ENCODE results near the gene LGALS7. TPM values are rescaled to one million over a fixed set of nuclear protein-coding genes. Genes with fewer than 3 reads are reported as not detected.
"Not testable (repeated sequence)": the region's sequence is repeated elsewhere in the genome, so short reads cannot be mapped to it uniquely, and the experiment has no call there.

LGALS7 gene
- total and polyA plus RNA-seq, 7 donors, result not detected

GRCh38 chr19:38778733-38779132 is 5.4 kb upstream of the LGALS7 start:
- Histone ChIP-seq H3K36me3 (no peaks in the 10 kb centered on the region), H3K4me3 (no peak overlapping the region), H3K27ac (no peak overlapping the region), H3K9me3 (no peaks in the 10 kb centered on the region), H3K27me3 (peaks cover 0 to 4% (median 0%) of the 10 kb centered on the region in 3 donors), H3K4me1 (no peaks in the 10 kb centered on the region)
- no peak for DNase-seq
- intact Hi-C loops (cut with DNase I), result no loop called here
- no peak for TF ChIP-seq POLR2AphosphoS5 (IDR thresholded peaks at IDR 0.05)
- no peak for TF ChIP-seq EP300 (IDR thresholded peaks at IDR 0.05)
- TF ChIP-seq POLR2A (IDR thresholded peaks at IDR 0.05), result no peak
- no peak for TF ChIP-seq CTCF (IDR thresholded peaks at IDR 0.05)
- 73 to 76% methylated on average over 7 of the region's 7 CpGs for WGBS, 2 donors

- no peak overlapping the region for H3K27ac ChIP-seq
- no peak for TF ChIP-seq POLR2AphosphoS5 (IDR thresholded peaks at IDR 0.05)
- TF ChIP-seq CTCF (IDR thresholded peaks at IDR 0.05), result no peak
- no peaks in the 10 kb centered on the region for H3K27me3 ChIP-seq
- no peak for DNase-seq
- no peak overlapping the region for H3K4me3 ChIP-seq
- no peaks in the 10 kb centered on the region for H3K36me3 ChIP-seq
- peaks cover 0 to 8% (median 2%) of the 10 kb centered on the region in 4 donors for H3K4me1 ChIP-seq
- intact Hi-C loops (cut with DNase I), result no loop called here
- H3K9me3 ChIP-seq, result no peaks in the 10 kb centered on the region
- WGBS, 2 donors, result 83 to 85% methylated on average over 13 of the region's 13 CpGs
These were observed 1.0 kb upstream of the LGALS7 start for GRCh38 chr19:38774181-38774950.

GRCh38 chr19:38771569-38771968 is 1.7 kb downstream of the LGALS7 start:
- H3K27ac ChIP-seq, result not testable (repeated sequence)
- 72 to 89% methylated on average over 5 to 9 of the region's 30 CpGs for WGBS, 2 donors

GRCh38 chr19:38770949-38771275 is 2.4 kb downstream of the LGALS7 start:
- H3K4me1 ChIP-seq; H3K27me3 ChIP-seq; H3K27ac ChIP-seq; H3K9me3 ChIP-seq; intact Hi-C loops (cut with DNase I); DNase-seq; H3K36me3 ChIP-seq: not testable (repeated sequence)
- WGBS, 2 donors, result 44 to 79% methylated on average over 1 of the region's 22 CpGs
- peak overlapping the region in 2 of 4 donors; percentile 30 to 32 for H3K4me3 ChIP-seq

More at GRCh38 chr19:38771569-38771968, 1.7 kb downstream of the LGALS7 start:
- H3K36me3 ChIP-seq; DNase-seq; intact Hi-C loops (cut with DNase I); H3K4me3 ChIP-seq; H3K9me3 ChIP-seq; H3K4me1 ChIP-seq; H3K27me3 ChIP-seq: not testable (repeated sequence)

GRCh38 chr19:38770228-38770948 is 2.9 kb downstream of the LGALS7 start:
- intact Hi-C loops (cut with DNase I); DNase-seq; H3K4me1 ChIP-seq; H3K9me3 ChIP-seq; H3K27me3 ChIP-seq; H3K36me3 ChIP-seq: not testable (repeated sequence)
- 4 to 26% methylated on average over 27 to 28 of the region's 58 CpGs for WGBS, 2 donors
- Histone ChIP-seq H3K4me3 (peak overlapping the region in 3 of 4 donors; percentile 14 to 38 (median 33)), H3K27ac (peak overlapping the region in 3 of 4 donors; percentile 17 to 64 (median 43))

- intact Hi-C loops (cut with DNase I), result no loop called here
- DNase-seq, result peak; percentile 93
- 10 to 18% methylated on average over 42 of the region's 42 CpGs for WGBS, 2 donors
- Histone ChIP-seq H3K27ac (peak overlapping the region in 3 of 4 donors; percentile 17 to 64 (median 43)), H3K9me3 (no peaks in the 10 kb centered on the region), H3K27me3 (no peaks in the 10 kb centered on the region), H3K4me3 (peak overlapping the region in 3 of 4 donors; percentile 14 to 38 (median 33)), H3K4me1 (peaks cover 0 to 8% (median 2%) of the 10 kb centered on the region in 4 donors), H3K36me3 (no peaks in the 10 kb centered on the region)
- peak; percentile 51 to 81 (median 73) for TF ChIP-seq CTCF (IDR thresholded peaks at IDR 0.05)
- TF ChIP-seq POLR2A (IDR thresholded peaks at IDR 0.05), result no peak
- peak in 1 of 4 donors; percentile 12 for TF ChIP-seq EP300 (IDR thresholded peaks at IDR 0.05)
- TF ChIP-seq POLR2AphosphoS5 (IDR thresholded peaks at IDR 0.05), result peak in 3 of 4 donors; percentile 17 to 74 (median 64)
These were observed 3.6 kb downstream of the LGALS7 start for GRCh38 chr19:38769635-38770211.
